HG03442 (cell line): Measurements from ENCODE around the gene LRRC2.
"Not testable (repeated sequence)": the region's sequence is repeated elsewhere in the genome, so short reads cannot be mapped to it uniquely, and the experiment has no call there.

Experiments
- ATAC-seq: cut with Tn5 transposase; IDR thresholded peaks from one replicate; pipeline ENCODE4 v1.9.1; 2021; ENCODE audit warnings: mild to moderate bottlenecking, moderate library complexity; ENCODE audit not compliant: unreplicated experiment

The LRRC2 gene

GRCh38 chr3:46566040-46566641, at the start of gene LRRC2:
LRRC2 (minus strand) TSS chr3:46566302; CDS start chr3:46551591, 14,711 bp downstream.
- no peak for ATAC-seq

- no peak for ATAC-seq
Measured at GRCh38 chr3:46615050-46615775, 49.1 kb upstream of the LRRC2 start.

GRCh38 chr3:46614431-46614830, 48.3 kb upstream of the LRRC2 start:
- ATAC-seq = no peak

- no peak for ATAC-seq
Measured at GRCh38 chr3:46613313-46614005, 47.4 kb upstream of the LRRC2 start.

GRCh38 chr3:46612324-46612723, 46.2 kb upstream of the LRRC2 start, which contains the start of gene FAM240A:
FAM240A (plus strand) TSS chr3:46612525; CDS start chr3:46612684, 159 bp downstream.
- no peak for ATAC-seq

GRCh38 chr3:46609944-46610722, 44.0 kb upstream of the LRRC2 start:
- no peak for ATAC-seq

GRCh38 chr3:46609212-46609721, 43.2 kb upstream of the LRRC2 start:
- ATAC-seq = no peak

GRCh38 chr3:46607603-46608028, 41.5 kb upstream of the LRRC2 start:
- ATAC-seq = no peak

GRCh38 chr3:46604127-46604526, 38.0 kb upstream of the LRRC2 start:
- ATAC-seq = no peak

- ATAC-seq = no peak
Measured at GRCh38 chr3:46603446-46604046, 37.4 kb upstream of the LRRC2 start.

- no peak for ATAC-seq
Measured at GRCh38 chr3:46599590-46599989, 33.5 kb upstream of the LRRC2 start.

- ATAC-seq = no peak
Measured at GRCh38 chr3:46595819-46596314, 29.8 kb upstream of the LRRC2 start.

GRCh38 chr3:46594723-46595122, 28.6 kb upstream of the LRRC2 start:
- no peak for ATAC-seq

- ATAC-seq = no peak
Measured at GRCh38 chr3:46593979-46594378, 27.9 kb upstream of the LRRC2 start.

GRCh38 chr3:46593274-46593862, 27.3 kb upstream of the LRRC2 start:
- ATAC-seq = no peak

- not testable (repeated sequence) for ATAC-seq
Measured at GRCh38 chr3:46587268-46587667, 21.2 kb upstream of the LRRC2 start.

GRCh38 chr3:46586738-46587246, 20.7 kb upstream of the LRRC2 start:
- ATAC-seq = no peak

GRCh38 chr3:46585799-46586693, 19.9 kb upstream of the LRRC2 start:
- ATAC-seq = no peak
